ENCODE results near the gene USP48.
A peak's percentile ranks its signal among the peaks of the same experiment; 100 is the strongest.

The USP48 gene

GRCh38 chr1:21749109-21749508 lies 33.8 kb downstream of the USP48 start:
- DNase-seq = no peak

- no peak for DNase-seq
Observed at GRCh38 chr1:21743476-21743875, 39.5 kb downstream of the USP48 start.

- no peak for DNase-seq
Observed at GRCh38 chr1:21742578-21742977, 40.4 kb downstream of the USP48 start.

GRCh38 chr1:21741206-21741605 lies 41.7 kb downstream of the USP48 start:
- DNase-seq = no peak

DNA sequence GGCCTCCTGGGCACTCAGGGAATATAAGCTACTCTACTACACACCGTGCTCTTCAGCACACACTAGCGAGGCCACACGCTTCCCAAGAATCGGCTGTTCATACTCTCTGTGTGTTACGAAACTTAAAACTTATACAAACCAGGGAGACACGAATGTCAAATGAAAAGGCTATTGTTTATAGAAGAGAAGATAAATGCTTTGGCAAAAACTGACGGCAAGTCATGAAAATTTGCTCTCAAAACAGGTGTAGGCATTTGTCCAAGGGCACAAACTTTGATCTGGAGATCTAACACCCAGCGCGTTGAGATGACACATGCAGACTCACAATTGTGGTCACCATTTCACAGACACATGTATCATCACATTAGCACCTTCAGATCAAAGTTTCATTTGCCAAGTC lies 46.1 kb downstream of the USP48 start:
- no peak for DNase-seq

DNA sequence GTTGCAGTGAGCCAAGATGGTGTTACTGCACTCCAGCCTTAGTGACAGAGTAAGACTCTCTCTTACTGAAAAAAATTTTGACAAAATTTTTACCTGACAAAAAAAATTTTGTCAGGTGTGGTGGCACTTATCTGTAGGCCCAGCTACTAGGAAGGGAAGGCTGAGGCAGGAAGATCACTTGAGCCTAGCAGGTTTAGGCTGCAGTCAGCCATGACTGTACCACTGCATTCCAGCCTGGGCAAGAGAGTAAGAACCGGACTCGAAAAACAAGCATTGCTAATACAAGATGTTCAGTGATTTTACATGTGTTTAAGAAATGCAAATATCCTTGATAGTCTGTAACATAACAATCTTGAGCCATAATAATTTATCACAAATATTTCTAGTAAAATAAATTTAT lies 46.9 kb downstream of the USP48 start:
- no peak for DNase-seq

DNA sequence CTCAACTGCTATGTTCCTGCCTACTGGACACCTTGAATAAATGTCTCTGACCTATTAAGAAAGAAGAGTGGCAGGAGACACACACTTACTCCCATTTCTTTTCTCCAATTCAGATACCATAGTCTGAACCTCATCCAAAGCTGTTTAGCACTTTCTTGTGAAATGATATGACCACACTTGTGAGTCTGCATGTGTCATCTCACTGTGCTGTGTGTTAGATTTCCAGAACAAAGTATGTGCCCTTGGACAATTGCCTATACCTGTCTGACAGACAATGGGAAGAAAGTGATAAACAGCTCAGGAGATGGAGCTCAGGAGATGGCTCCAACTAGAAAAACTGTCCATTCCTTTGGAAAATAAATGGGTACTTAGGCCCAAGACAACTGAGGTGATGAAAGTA lies 48.4 kb downstream of the USP48 start:
- DNase-seq = no peak

DNA sequence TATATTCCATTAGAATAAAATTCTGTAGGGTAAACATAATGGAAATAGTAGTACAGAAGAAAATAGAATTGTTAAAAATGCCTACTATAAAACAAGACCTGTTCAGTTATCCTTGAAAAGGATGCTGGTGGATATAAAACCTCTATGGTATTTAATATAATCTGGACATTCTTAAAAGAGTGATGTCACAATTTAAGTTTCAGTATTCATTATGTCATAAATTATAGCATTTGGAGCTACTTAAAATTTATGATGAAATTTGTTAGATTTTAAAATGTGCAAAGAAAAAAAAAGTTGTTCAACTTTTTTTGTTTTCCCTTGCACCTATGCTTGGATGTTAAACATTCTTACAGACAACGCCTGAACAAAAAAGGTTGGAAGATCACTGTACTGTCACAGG lies 50.3 kb downstream of the USP48 start:
- DNase-seq = no peak

- no peak for DNase-seq
Observed at GRCh38 chr1:21725748-21726392, 57.1 kb downstream of the USP48 start.

DNA sequence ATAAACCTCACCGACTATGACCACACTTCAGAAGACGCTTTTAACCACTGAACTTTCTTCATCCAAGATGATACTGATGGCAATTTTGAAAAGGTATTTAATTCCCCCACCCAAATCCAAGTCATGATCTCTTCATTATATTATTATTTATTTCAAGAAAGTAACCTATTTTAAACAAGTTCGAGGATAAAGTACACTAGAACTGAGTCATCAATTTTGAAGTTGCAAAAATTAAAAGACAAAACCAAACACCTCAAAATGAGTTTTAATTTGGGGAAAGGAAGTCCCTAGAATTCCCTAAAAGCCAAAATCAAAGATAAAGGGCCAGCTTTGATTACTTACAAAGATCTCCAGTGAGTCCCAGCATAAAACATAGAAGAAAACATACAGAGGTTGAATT lies 58.4 kb downstream of the USP48 start:
- DNase-seq = no peak

DNA sequence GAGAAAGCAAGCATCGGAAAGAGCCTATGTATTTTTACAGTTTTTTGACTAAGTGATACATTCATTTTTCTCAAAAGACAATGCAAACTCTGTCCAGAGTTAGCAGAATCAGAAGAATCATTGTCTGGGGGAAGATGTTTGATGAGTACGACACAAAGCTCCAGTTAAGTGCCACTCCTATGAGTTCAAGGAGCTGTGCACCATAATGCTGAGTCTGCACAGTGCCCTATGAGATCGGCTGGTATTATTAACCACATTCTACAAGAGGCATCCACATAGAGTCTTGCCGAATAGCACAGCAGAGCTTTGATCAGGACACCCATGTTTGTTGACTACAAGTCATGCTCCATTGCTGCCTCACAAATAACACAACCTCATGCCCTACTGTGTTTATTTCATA lies 58.9 kb downstream of the USP48 start:
- DNase-seq = no peak

GRCh38 chr1:21721295-21721985 lies 61.5 kb downstream of the USP48 start:
- DNase-seq = peak in 2 of 4 experiments; percentile 15 to 19

DNA sequence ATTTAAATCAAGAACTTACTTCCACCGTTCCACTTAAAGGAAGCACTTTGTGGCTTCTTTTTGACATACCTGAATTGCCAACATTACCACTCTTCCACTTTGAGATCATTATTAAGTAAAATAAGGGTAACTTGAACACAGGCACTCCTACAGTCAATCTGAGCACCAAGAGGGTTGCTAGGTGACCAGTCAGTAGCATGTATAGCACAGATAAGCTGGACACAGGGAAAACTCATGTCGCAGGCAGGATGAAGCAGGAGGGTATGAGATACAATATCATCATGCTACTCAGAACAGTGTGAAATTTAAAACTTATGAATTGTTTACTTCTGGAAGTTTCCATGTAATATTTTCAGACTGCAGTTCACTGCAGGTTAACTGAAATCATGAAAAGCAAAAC lies 66.8 kb downstream of the USP48 start:
- DNase-seq = no peak

GRCh38 chr1:21707891-21708290 lies 75.1 kb downstream of the USP48 start:
- no peak for DNase-seq

DNA sequence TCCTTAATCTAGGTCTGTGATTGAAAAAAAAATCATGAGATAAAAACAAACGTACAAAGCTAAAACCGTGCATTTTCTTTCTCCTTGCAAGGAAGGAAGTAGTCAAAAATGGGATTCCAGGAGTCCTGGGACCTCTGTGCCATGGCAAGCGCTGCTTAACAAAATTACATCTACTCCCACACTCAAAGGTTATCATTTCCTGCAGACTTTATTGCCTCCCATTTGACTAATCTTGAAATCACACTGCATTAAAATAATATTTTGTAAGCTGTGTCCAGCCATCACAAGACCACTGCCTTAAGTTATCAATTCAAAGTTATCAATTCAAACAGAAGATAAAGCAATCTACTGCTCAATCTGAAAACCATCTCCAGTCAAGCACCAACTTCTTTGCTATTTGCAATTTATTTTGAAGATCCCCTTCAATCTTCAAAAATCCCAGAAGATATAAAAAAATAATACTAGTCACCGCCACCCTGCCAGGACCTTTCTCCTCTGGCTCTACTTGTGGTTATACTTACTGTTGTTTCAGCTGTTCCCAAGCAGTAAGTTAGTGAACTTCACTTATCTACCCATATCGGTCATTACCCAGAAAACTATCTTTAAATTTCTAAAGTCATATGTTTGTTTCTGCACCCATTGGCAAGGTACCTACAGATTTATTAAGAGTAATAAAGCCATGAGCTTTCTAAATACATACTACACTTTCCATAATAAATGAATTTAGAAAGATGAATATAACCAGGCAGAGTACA lies 75.7 kb downstream of the USP48 start:
- no peak for DNase-seq

DNA sequence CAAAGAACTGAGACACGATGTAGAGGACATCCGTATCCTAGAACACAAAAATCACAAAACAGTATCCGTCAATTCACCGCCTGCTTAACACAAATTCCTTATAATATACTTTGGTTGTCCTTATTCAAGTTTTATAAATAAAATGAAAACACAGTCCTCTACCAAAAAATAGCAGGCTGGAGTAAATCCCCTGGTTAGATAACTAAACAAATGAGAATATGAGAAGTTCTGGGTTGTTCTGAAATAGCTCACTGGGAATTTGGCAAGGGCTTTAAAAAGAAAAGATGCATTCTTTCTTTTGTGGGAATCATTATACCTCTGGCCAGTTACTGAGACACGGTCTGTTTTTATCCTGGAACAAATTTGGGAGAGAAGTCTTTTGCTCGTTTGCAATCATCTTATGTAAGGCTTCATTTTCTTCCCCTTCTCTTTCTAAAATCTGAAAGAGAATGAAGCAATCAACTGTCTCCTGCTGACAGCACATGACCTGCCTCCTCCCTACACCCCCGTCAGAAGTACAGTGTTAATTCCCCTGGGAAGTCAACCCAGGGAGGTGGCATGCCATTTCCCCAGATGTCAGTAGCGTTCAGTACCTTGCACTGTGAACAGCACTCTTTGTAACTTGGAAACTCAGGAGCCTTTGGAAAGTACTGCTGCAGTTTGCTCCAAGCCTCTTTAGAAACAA lies 76.7 kb downstream of the USP48 start:
- DNase-seq = peak; percentile 65 to 84 (median 80)

GRCh38 chr1:21705303-21705980 lies 77.5 kb downstream of the USP48 start:
- DNase-seq = no peak

GRCh38 chr1:21704145-21704544 lies 78.8 kb downstream of the USP48 start:
- no peak for DNase-seq

DNA sequence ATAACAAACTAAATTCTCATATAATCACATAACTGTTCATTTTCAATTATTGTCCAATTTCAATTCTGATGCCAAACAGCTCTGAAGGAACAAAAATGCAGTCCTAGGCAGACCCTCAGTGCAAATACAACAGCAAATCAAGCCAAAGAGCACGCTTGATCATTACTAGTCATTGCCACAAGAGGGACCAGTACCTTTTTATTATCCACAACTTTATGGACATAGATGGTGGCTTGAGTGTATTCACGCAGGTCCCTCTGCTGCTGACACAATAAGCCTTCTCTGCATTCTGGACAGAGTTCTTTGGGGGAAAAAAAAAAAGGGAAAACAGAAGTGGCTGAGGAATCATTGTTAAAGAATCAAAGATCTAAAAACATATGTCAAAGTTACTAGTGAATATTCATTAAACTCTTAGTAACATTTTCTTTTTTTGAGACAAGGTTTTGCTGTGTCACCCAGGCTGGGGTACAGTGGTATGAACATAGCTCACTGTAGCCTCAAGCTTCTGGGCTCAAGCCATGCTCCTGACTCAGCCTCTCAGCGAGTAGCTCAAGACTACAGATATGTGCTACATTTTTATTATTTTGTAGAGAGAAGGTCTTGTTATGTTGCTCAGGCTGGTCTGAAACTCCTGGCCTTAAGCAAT lies 79.5 kb downstream of the USP48 start:
- DNase-seq = peak; percentile 5 to 39 (median 27)

GRCh38 chr1:21702780-21703179 lies 80.2 kb downstream of the USP48 start:
- no peak for DNase-seq

DNA sequence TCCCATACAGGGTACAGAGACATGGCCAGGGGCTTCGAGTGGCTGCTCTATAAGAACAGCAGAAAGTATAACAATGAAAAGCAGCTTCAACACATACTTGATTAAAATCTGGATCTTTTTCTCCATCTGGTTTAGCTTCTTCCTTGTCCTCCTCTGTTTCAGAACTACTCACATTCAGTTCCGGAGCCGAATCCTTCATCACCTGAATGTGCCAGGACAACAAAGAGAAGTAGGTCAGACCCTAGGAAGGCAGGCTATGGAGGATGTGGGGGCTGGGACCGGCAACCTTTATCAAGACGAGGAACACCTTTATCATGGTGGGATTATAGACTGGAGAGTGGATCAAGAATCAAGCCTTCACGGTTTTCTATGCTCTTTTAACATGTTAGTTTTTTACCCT lies 81.5 kb downstream of the USP48 start:
- no peak for DNase-seq

- DNase-seq = no peak
Observed at GRCh38 chr1:21700094-21700493, 82.9 kb downstream of the USP48 start.

Measured in suppressor macrophage (primary cell).